ENCODE results near the gene TBC1D28.
A peak's percentile ranks its signal among the peaks of the same experiment; 100 is the strongest.
"Not testable (repeated sequence)": the region's sequence is repeated elsewhere in the genome, so short reads cannot be mapped to it uniquely, and the experiment has no call there.

TBC1D28 gene

DNA sequence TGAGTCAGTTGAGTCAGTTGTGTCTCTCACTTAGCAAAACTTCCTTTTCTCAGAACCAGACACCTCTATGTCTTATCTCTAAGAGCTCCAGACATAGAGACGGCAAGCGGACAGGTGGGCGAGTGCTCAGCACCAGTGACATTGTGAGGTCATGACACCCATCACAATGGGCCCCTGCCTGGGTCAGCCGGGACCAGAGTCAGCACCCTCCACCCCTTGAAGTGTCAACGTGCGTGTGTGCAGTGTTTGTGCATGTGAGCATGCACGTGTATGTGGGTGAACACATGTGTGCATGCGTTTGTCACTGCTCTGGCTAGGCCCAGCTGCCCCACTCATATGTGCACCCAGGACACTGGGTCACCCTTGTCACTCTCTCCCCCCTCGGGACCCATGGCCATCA is at the start of gene TBC1D28:
TSS of gene TBC1D28 (minus strand) at position 101 of the 400 bp plus-strand sequence. CDS start 3,039 bp downstream, outside the sequence.
- intact Hi-C loops (cut with DNase I); DNase-seq: not testable (repeated sequence)

DNA sequence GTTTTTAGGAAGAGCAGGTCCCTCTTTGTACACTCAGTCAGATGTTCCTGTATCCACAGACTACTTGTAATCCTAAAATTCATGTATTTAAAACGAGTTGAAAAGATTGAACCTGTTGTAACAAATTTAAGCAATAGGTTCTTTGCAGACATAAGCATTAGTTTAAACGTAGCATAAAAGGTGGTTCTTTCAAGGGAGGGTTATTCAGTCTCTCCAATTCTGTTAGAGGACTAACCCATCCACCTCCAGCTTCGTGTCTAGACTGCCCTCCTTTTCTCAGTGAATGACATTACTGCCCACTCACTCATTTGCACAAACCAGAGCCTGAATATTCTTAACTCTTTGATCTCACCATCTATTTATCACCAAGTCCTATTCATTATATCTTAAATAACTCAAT is 38.5 kb upstream of the TBC1D28 start:
- DNase-seq; intact Hi-C loops (cut with DNase I): not testable (repeated sequence)

- intact Hi-C loops (cut with DNase I) = not testable (repeated sequence)
- peak; percentile 40 to 98 (median 85) for DNase-seq
Measured at GRCh38 chr17:18681767-18682571, 37.8 kb upstream of the TBC1D28 start, which contains the start of gene FOXO3B. TSS of gene FOXO3B (minus strand) at chr17:18682314. CDS start at chr17:18681651, 663 bp downstream.

- intact Hi-C loops (cut with DNase I); DNase-seq: not testable (repeated sequence)
Measured at GRCh38 chr17:18677381-18677780, 33.2 kb upstream of the TBC1D28 start.

GRCh38 chr17:18676928-18677327 is 32.7 kb upstream of the TBC1D28 start:
- intact Hi-C loops (cut with DNase I); DNase-seq: not testable (repeated sequence)

DNA sequence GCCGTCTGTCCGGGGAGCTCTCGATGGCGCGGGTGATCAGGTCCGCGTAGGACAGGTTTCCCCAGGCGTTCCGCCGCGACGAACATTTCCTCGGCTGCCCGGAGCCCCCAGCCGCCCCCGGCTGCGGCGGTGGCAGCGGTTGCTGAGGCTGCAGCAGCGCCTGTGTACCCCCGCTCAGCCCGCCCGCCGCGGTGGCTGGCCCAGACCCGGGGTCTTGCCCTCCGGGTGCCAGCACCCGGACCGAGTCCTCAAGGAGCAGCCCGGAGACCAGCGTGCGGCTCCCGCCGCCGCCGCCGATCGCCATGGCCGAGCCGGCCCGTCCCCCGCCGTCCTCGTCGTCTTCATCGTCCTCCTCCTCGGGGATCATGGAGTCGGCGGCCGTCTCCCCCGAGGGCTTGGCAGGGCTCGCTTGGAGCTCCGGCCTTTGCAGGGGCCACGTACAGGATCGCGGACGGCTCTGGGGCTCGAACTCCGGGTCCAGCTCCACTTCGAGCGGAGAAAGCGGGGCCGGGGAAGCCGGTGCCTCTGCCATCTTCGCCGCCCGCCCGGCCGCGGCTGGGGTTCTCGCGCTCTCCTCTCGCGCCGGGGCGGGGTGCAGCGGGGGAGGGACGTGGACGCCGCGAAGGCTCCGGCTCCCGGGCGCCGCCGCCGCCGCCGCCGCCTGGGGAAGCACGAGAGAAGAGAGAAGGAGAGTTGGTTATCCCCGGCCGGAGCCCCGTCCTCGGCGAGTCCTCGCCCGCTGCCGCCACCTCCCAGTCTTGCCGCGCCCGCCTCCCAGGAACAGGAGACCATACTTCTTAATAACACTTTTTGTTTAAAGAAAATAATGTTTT is 28.4 kb upstream of the TBC1D28 start:
- DNase-seq; intact Hi-C loops (cut with DNase I): not testable (repeated sequence)

DNA sequence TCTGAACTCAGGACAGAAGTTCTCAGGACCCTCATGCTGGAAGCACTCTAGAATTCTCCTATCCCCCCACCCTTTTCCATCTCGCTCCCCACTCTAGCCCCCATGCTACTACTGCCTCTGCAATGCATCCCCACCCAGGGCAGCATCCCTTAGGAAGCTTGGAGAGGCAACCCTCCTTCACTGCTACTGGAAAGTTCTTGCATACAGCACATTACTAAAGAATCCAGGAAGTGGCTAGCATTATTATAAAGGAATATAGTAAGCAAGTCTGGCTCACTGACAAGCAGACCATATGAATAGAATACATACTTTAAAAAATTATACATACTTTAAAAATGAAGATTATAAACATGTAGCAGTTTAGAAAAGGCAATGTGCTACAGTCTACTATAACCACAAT is 24.4 kb upstream of the TBC1D28 start:
- intact Hi-C loops (cut with DNase I); DNase-seq: not testable (repeated sequence)

DNA sequence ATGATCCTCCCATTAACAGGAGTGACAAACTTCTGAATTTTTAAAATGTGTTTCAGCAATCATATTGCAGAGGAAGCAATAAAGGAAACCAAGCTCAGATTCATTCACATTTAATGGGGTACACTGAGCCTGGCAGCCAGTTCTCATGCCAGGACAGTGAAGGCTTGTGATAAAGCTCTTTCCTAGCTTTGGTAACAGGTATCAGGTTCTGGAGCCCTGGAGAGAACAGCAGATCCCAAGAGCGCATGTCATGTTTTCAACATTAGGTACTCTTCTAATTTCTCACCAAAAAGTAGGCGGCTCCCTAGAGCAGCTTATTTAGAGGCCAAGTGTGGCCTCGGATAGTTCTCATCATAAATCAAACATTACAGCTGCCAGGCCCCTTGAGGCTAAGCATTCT is 23.3 kb upstream of the TBC1D28 start:
- DNase-seq; intact Hi-C loops (cut with DNase I): not testable (repeated sequence)

DNA sequence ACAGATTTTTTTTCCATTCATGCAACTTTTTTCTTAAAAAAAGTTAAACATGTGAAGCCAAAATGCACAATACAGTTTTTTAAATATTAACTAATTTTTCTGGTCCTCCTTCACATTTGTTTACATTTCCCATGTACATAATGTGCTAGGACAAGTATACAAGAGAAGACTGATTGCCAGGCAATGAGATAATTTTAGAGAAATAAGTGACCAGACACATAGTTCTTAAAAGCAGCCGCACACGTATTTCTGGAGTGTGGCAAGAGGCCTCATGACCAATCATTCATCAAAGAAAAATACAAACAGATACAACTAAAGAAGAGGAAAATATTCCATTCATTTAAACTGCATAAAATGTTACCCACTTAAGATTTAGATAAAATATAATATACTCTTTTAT is 22.1 kb upstream of the TBC1D28 start:
- DNase-seq; intact Hi-C loops (cut with DNase I): not testable (repeated sequence)

GRCh38 chr17:18661924-18662624 is 17.9 kb upstream of the TBC1D28 start:
- DNase-seq; intact Hi-C loops (cut with DNase I): not testable (repeated sequence)

- DNase-seq; intact Hi-C loops (cut with DNase I): not testable (repeated sequence)
Measured at GRCh38 chr17:18650094-18650493, 5.9 kb upstream of the TBC1D28 start.

DNA sequence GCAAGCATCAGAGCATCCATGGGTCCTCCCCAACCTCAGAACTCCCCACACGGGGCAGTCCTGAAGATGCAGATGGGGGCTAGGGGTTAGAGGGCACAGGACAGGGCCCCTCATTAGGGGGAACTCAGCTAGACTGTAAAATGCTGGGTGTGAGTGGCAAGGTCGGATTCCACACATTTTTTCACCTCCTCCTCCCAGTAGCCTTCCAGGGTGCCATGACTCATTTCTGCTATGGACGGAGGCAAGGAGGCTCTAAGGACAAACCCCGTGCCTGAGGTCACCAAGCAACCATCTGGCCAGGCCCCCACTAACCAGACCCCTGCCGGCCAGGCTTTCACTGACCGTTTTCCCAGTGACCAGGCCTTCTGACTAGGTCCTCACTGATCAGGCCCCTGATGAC is 1.1 kb downstream of the TBC1D28 start:
- DNase-seq; intact Hi-C loops (cut with DNase I): not testable (repeated sequence)

GRCh38 chr17:18638357-18638756 is 5.8 kb downstream of the TBC1D28 start:
- peak in 1 of 10 donors; percentile 41 for DNase-seq

GRCh38 chr17:18636237-18636636 is 8.0 kb downstream of the TBC1D28 start:
- intact Hi-C loops (cut with DNase I) = not testable (repeated sequence)
- DNase-seq = peak in 1 of 10 donors; percentile 30

More at GRCh38 chr17:18638357-18638756, 5.8 kb downstream of the TBC1D28 start:
- intact Hi-C loops (cut with DNase I) = not testable (repeated sequence)

DNA sequence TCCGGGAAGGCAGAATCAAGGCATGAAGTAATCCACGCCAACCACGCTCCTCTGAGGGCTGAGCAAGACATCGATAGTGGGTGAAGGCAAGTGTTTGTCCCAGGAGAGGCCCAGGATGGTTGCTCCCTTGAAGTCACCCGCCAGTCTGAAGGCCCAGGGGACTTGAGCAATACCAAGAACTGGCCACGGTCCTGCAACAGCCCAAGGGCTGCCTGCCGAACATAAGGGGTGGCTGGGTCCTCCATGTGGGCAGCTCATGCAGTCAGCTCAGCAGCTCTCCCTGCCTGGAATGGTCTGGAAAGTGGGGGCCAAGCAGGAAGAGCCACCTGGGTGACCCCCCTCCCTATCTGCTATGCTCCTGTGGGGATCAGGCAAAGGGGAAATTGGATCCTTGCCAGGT is 8.4 kb downstream of the TBC1D28 start:
- intact Hi-C loops (cut with DNase I); DNase-seq: not testable (repeated sequence)

DNA sequence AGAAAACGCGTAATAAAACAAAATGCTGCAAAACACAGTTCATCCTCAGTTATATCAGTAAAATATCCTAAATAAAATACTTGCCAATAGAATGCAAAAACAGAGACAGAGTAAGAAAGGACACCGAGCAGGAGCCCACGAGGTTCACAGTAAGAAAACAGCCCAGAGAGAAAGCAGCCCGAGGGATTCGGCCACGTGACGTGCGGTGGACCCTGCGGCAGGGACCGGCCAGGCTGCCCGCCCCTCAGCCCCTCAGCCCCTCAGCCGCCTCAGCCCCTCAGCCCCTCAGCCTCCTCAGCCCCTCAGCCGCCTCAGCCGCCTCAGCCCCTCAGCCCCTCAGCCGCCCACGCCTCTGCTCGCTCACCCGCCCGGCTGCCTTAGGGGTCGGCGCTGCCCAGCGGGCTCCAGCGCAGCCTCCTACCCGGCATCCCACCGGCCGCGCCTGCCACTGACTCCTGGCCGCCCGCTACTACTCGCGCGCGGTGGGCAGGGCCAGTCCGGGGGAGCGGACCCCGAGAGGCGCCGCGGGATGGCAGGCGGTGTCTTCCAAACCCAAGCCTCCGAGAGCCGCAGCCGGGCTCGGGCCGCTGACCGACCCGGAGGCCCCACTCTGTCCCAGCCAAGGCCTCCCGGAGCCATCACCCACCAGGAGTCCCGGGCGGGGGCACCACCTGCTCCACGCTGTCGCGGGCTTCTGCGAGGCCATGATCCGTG is 9.5 kb downstream of the TBC1D28 start:
- intact Hi-C loops (cut with DNase I) = not testable (repeated sequence)
- peak in 1 of 10 donors; percentile 77 for DNase-seq

DNA sequence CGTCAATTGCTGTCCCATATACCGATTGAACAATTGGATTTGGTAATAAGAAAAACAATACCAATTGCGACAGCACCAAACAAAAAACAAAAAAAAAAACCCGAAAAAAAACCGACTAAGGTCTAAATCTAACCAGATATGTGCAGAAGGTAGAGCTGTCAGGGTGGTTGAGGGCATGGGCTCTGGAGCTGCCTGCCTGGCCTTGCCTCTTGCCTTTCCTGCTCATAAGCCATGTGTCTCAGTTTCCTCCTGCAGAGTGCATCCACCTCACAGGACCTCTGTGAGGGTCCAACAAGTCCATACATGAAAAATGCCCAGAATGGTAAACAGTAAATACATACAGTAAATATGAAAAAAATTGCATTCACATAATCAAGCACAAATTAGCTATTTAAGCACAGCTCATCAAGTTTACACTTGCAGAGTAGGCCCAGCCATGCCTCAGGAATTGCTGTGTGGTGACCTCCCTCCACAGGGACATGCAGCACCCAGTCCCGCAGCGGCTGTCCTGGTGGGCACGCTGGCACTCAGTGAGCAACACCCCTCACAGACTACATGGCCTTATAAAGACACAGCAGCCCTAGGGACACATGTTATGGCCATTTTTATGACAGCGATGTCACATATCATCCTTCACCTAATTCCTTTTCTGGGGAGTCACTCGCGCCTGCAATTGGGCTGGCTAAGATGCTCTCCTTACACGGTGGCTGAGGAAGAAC is 17.9 kb downstream of the TBC1D28 start:
- peak in 1 of 10 donors; percentile 73 for DNase-seq
- intact Hi-C loops (cut with DNase I) = no loop called here

GRCh38 chr17:18625509-18626104 is 18.6 kb downstream of the TBC1D28 start:
- intact Hi-C loops (cut with DNase I) = not testable (repeated sequence)
- peak; percentile 79 to 99 (median 95) for DNase-seq
